SK-N-SH (cell line): ENCODE measurements around the gene ZNF784. TPM values are rescaled to one million over a fixed set of nuclear protein-coding genes. Genes with fewer than 3 reads are reported as not detected.

ENCODE experiments used
- CTCF ChIA-PET: fragments of 300-600, 350-600 bp; formaldehyde crosslinking; extraction: SDS; loops from one replicate; lab custom pipeline; 2021; lab: Yijun Ruan, JAX
- POLR2A ChIA-PET: fragments of 350-600 bp; sonication (Branson Sonifier 250); formaldehyde crosslinking; extraction: SDS; loops from one replicate; lab custom pipeline; 2020; ENCODE audit warnings: antibody characterized with exemption, inconsistent platforms; lab: Yijun Ruan, JAX
- DNase-seq: peaks from one replicate; pipeline ENCODE4 v3.0.0; 2012
- H2AFZ ChIP-seq: fragments of 200-600 bp; sonication (generic); 2 replicates; pipeline ENCODE4 v1.8.1; 2016; ENCODE audit warnings: antibody characterized with exemption, mild to moderate bottlenecking, low read depth
- H3F3A ChIP-seq: fragments of 200-600 bp; sonication (generic); replicated peaks from 2 replicates; pipeline ENCODE3; 2016; ENCODE audit warnings: antibody characterized with exemption, mild to moderate bottlenecking; ENCODE audit not compliant: insufficient read depth
- H3K27ac ChIP-seq, 2 experiments: fragments of 200-500 bp in 1 of 2; fragments of 200-600 bp in 1 of 2; sonication (Bioruptor generic) in 1 of 2; sonication (generic), shearing (Covaris generic) in 1 of 2; 2 replicates each; pipeline versions ENCODE4 v1.5.1 to v1.6.1; 2014 to 2016; ENCODE audit warnings: low read depth in 2 of 2, inconsistent platforms in 1 of 2, low read length in 1 of 2, mild to moderate bottlenecking in 1 of 2, mixed read lengths in 1 of 2
- H3K27me3 ChIP-seq: fragments of 200-600 bp; sonication (generic), shearing (Covaris generic); 2 replicates; pipeline ENCODE4 v1.6.1; 2016; ENCODE audit warnings: mixed run types; ENCODE audit not compliant: insufficient read depth
- H3K36me3 ChIP-seq, 2 experiments: fragments of 200-500 bp in 1 of 2; fragments of 200-600 bp in 1 of 2; sonication (Bioruptor generic) in 1 of 2; sonication (generic) in 1 of 2; replicated peaks in 1 of 2; 2 replicates each; pipeline versions ENCODE3 to v1.5.1; 2014 to 2016; ENCODE audit warnings: low read length in 1 of 2, mild to moderate bottlenecking in 1 of 2; ENCODE audit not compliant: insufficient read depth in 2 of 2, control insufficient read depth in 1 of 2
- H3K4me1 ChIP-seq, 2 experiments: fragments of 200-500 bp in 1 of 2; fragments of 200-600 bp in 1 of 2; sonication (Bioruptor generic) in 1 of 2; sonication (generic), shearing (Covaris generic) in 1 of 2; 2 replicates each; pipeline versions ENCODE4 v1.5.1 to v1.6.1; 2014 to 2016; ENCODE audit warnings: low read depth in 1 of 2, low read length in 1 of 2, mixed run types in 1 of 2; ENCODE audit not compliant: insufficient read depth in 2 of 2, control insufficient read depth in 1 of 2
- H3K4me2 ChIP-seq: fragments of 200-600 bp; sonication (generic), shearing (Covaris generic); 2 replicates; pipeline ENCODE4 v1.6.1; 2017; ENCODE audit warnings: mixed run types
- H3K4me3 ChIP-seq, 2 experiments: fragments of 200-500 bp in 1 of 2; fragments of 200-600 bp in 1 of 2; sonication (Bioruptor generic) in 1 of 2; sonication (generic), shearing (Covaris generic) in 1 of 2; 2 replicates each; pipeline versions ENCODE4 v1.5.1 to v1.8.1; 2014 to 2016; ENCODE audit warnings: low read depth in 2 of 2, inconsistent platforms in 1 of 2, low read length in 1 of 2, mild to moderate bottlenecking in 1 of 2, mixed read lengths in 1 of 2, moderate library complexity in 1 of 2
- H3K79me2 ChIP-seq: fragments of 200-600 bp; sonication (generic); 2 replicates; pipeline ENCODE4 v1.8.1; 2017; ENCODE audit warnings: mild to moderate bottlenecking; ENCODE audit not compliant: insufficient read depth
- H3K9ac ChIP-seq: fragments of 200-600 bp; sonication (generic); 2 replicates; pipeline ENCODE4 v1.6.1; 2017; ENCODE audit warnings: mixed run types
- H3K9me2 ChIP-seq: fragments of 200-600 bp; sonication (generic); 2 replicates; pipeline ENCODE4 v1.6.1; 2017; ENCODE audit warnings: mixed run types
- H3K9me3 ChIP-seq: fragments of 200-600 bp; sonication (generic); 2 replicates; pipeline ENCODE4 v1.6.1; 2017; ENCODE audit warnings: mixed run types, mild to moderate bottlenecking, moderate library complexity
- H4K20me1 ChIP-seq: fragments of 200-600 bp; sonication (generic); 2 replicates; pipeline ENCODE4 v1.6.1; 2017; ENCODE audit warnings: mild to moderate bottlenecking, mixed run types; ENCODE audit not compliant: insufficient read depth
- CHD2 ChIP-seq: fragments of 150-350 bp; IDR thresholded peaks from 2 replicates; pipeline ENCODE4 v1.6.1; 2018; ENCODE audit warnings: low read length; ENCODE audit not compliant: partially characterized antibody
- EP300 ChIP-seq, 2 experiments: IDR thresholded peaks; 2 replicates each; pipeline versions ENCODE4 v1.4.0 to v1.6.1; 2012; ENCODE audit warnings: borderline replicate concordance in 1 of 2, low read depth in 1 of 2, low read length in 1 of 2
- FOSL2 ChIP-seq: IDR thresholded peaks from 2 replicates; pipeline ENCODE4 v1.4.0; 2012; ENCODE audit warnings: low read depth, mild to moderate bottlenecking, moderate library complexity, borderline replicate concordance
- FOXJ3 ChIP-seq: sonication (generic); formaldehyde crosslinking; IDR thresholded peaks from 2 replicates; pipeline ENCODE4 v1.5.1; 2020; ENCODE audit warnings: mild to moderate bottlenecking, missing genetic modification reagents
- GATA2 ChIP-seq: sonication (generic); formaldehyde crosslinking; IDR thresholded peaks from 2 replicates; pipeline ENCODE4 v1.5.0; 2020; ENCODE audit warnings: mild to moderate bottlenecking, missing genetic modification reagents
- MXI1 ChIP-seq: IDR thresholded peaks from 2 replicates; pipeline ENCODE4 v1.6.1; 2012; ENCODE audit warnings: mild to moderate bottlenecking, low read depth, low read length, improper control_type of control experiment
- NFIC ChIP-seq: IDR thresholded peaks from 2 replicates; pipeline ENCODE4 v1.4.0; 2012; ENCODE audit warnings: borderline replicate concordance
- RCOR1 ChIP-seq: fragments of 150-350 bp; IDR thresholded peaks from 2 replicates; pipeline ENCODE4 v1.6.1; 2017; ENCODE audit warnings: antibody characterized with exemption, low read length
- REST ChIP-seq: IDR thresholded peaks from 2 replicates; pipeline ENCODE4 v1.6.1; 2012; ENCODE audit warnings: mild to moderate bottlenecking, low read depth, low read length, moderate library complexity
- RXRA ChIP-seq: IDR thresholded peaks from 2 replicates; pipeline ENCODE4 v1.4.0; 2012; ENCODE audit warnings: low read depth, mild to moderate bottlenecking, borderline replicate concordance
- SIN3A ChIP-seq: IDR thresholded peaks from 2 replicates; pipeline ENCODE4 v1.6.1; 2012; ENCODE audit warnings: low read depth, mild to moderate bottlenecking, low read length, moderate library complexity, borderline replicate concordance
- YY1 ChIP-seq: IDR thresholded peaks from 2 replicates; pipeline ENCODE4 v1.4.0; 2012; ENCODE audit warnings: low read depth, mild to moderate bottlenecking
- WGBS: methylation state at CpG from one replicate; pipeline ENCODE4 v1.1.6; 2017; ENCODE audit warnings: low lambda C conversion rate; 5-methylcytosine and 5-hydroxymethylcytosine counted together
- polyA plus RNA-seq, 3 experiments: library from polyadenylated mRNA; depleted of rRNA; stranded (reverse); fragments of >200 nt; gene quantifications; 2 replicates each; pipeline ENCODE4 v1.2.3, GENCODE V29; 2012
- TF ChIP-seq, protein P1 (sequence below): fragments of 200-600 bp; sonication (generic); IDR thresholded peaks from 2 replicates; pipeline ENCODE4 v1.6.1; 2017; ENCODE audit warnings: antibody characterized with exemption, mild to moderate bottlenecking, moderate library complexity
- TF ChIP-seq, protein P2 (sequence below): IDR thresholded peaks from 2 replicates; pipeline ENCODE4 v1.4.0; 2012; ENCODE audit warnings: low read depth, borderline replicate concordance
- TF ChIP-seq, protein P3 (sequence below): IDR thresholded peaks from 2 replicates; pipeline ENCODE4; 2012

Gene ZNF784
- polyA plus RNA-seq, 1 of the 3 experiments (the other 2 are of a cell fraction) = 5.5 TPM

DNA sequence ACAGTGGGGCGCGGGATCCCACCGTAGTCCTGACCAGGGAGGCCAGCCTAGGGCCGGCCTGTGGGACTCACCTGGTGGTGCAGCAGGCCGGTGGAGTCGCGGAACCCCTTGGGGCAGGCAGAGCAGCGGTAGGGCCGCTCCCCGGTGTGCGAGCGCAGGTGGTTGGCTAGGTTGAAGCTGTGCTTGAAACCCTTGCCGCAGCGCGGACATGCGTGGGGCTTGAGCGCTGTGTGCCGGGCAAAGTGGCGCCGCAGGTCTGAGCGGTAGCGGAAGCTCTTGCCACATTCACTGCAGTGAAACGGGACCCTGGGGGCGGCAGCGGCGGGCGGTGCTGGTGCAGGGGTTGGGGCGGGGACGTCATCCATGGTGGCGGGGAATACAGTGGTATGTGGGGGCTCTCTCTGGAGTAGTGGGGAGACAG is 26.9 kb downstream of the ZNF784 start:
- H3K4me3 ChIP-seq = no peak overlapping the region
- H3K4me1 ChIP-seq = peaks cover 6 to 13% of the 10 kb centered on the region in 2 experiments; a peak in 3 of 4 replicates
- H4K20me1 ChIP-seq = no peaks in the 10 kb centered on the region
- ChIA-PET POLR2A (interaction anchor here (3.3 kb wide), 1 partner anchor 10 kb away, joined by 32 read pairs; no protein-coding TSS in a partner anchor), CTCF (no interaction called here)
- TF ChIP-seq RCOR1 = no peak
- TF ChIP-seq RXRA = no peak
- no peak for TF ChIP-seq FOXJ3 (CRISPR knock-in tag)
- TF ChIP-seq MXI1 = no peak
- TF ChIP-seq YY1 = no peak
- TF ChIP-seq FOSL2 = no peak
- no peak for TF ChIP-seq NFIC
- no peak overlapping the region for H2AFZ ChIP-seq
- H3K9me2 ChIP-seq = no peaks in the 10 kb centered on the region
- 95% methylated on average over 30 of the region's 30 CpGs for WGBS
- H3K79me2 ChIP-seq = peaks cover 18% of the 10 kb centered on the region
- peaks cover 20 to 30% of the 10 kb centered on the region in 2 experiments for H3K36me3 ChIP-seq
- no peak overlapping the region for H3K27ac ChIP-seq
- H3K4me2 ChIP-seq = no peak overlapping the region
- H3K27me3 ChIP-seq = no peaks in the 10 kb centered on the region
- no peaks in the 10 kb centered on the region for H3K9me3 ChIP-seq
- H3F3A ChIP-seq = peaks cover 13% of the 10 kb centered on the region
- peak; percentile 6 for DNase-seq
- H3K9ac ChIP-seq = no peak overlapping the region

GRCh38 chr19:55596304-55596703 is 28.1 kb downstream of the ZNF784 start:
- ChIA-PET CTCF (interaction anchor here (1.2 to 1.3 kb wide), 2 partner anchors 35 to 43 kb away, joined by 3 to 4 read pairs; no protein-coding TSS in a partner anchor), POLR2A (no interaction called here)
- Histone ChIP-seq H3K27ac (no peak overlapping the region), H3K9me2 (no peaks in the 10 kb centered on the region), H3K9me3 (no peaks in the 10 kb centered on the region), H3K79me2 (peaks cover 14% of the 10 kb centered on the region), H4K20me1 (no peaks in the 10 kb centered on the region), H3K27me3 (no peaks in the 10 kb centered on the region), H3K9ac (no peak overlapping the region), H2AFZ (no peak overlapping the region), H3K4me1 (peaks cover 6 to 10% of the 10 kb centered on the region in 2 experiments; a peak in 3 of 4 replicates), H3K4me3 (no peak overlapping the region), H3K36me3 (peaks cover 20 to 34% of the 10 kb centered on the region in 2 experiments), H3K4me2 (no peak overlapping the region), H3F3A (peaks cover 10% of the 10 kb centered on the region)
- 87% methylated on average over 3 of the region's 3 CpGs for WGBS
- DNase-seq = no peak
- TF ChIP-seq CHD2 (no peak), NFIC (no peak), GATA2 (CRISPR knock-in tag) (no peak), SIN3A (no peak), EP300 (IDR thresholded peaks at IDR 0.05; ENCODE audit: borderline replicate concordance in 1 of 2, low read depth in 1 of 2, low read length in 1 of 2) (no peak), MXI1 (no peak), REST (no peak)
- TF ChIP-seq, protein P1, sequence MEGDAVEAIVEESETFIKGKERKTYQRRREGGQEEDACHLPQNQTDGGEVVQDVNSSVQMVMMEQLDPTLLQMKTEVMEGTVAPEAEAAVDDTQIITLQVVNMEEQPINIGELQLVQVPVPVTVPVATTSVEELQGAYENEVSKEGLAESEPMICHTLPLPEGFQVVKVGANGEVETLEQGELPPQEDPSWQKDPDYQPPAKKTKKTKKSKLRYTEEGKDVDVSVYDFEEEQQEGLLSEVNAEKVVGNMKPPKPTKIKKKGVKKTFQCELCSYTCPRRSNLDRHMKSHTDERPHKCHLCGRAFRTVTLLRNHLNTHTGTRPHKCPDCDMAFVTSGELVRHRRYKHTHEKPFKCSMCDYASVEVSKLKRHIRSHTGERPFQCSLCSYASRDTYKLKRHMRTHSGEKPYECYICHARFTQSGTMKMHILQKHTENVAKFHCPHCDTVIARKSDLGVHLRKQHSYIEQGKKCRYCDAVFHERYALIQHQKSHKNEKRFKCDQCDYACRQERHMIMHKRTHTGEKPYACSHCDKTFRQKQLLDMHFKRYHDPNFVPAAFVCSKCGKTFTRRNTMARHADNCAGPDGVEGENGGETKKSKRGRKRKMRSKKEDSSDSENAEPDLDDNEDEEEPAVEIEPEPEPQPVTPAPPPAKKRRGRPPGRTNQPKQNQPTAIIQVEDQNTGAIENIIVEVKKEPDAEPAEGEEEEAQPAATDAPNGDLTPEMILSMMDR = no peak
- TF ChIP-seq, protein P2, sequence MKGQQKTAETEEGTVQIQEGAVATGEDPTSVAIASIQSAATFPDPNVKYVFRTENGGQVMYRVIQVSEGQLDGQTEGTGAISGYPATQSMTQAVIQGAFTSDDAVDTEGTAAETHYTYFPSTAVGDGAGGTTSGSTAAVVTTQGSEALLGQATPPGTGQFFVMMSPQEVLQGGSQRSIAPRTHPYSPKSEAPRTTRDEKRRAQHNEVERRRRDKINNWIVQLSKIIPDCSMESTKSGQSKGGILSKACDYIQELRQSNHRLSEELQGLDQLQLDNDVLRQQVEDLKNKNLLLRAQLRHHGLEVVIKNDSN = no peak
- TF ChIP-seq, protein P3, sequence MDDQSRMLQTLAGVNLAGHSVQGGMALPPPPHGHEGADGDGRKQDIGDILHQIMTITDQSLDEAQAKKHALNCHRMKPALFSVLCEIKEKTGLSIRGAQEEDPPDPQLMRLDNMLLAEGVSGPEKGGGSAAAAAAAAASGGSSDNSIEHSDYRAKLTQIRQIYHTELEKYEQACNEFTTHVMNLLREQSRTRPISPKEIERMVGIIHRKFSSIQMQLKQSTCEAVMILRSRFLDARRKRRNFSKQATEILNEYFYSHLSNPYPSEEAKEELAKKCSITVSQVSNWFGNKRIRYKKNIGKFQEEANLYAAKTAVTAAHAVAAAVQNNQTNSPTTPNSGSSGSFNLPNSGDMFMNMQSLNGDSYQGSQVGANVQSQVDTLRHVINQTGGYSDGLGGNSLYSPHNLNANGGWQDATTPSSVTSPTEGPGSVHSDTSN = no peak
